ENCODE results near the gene FKBP10.
"Not testable (repeated sequence)": the region's sequence is repeated elsewhere in the genome, so short reads cannot be mapped to it uniquely, and the experiment has no call there.

The FKBP10 gene

GRCh38 chr17:41829961-41830360, 17.2 kb downstream of the FKBP10 start:
- not testable (repeated sequence) for DNase-seq; H3K9ac ChIP-seq (ENCODE audit: low read length); H3K79me1 ChIP-seq (replicated peaks; ENCODE audit: low read length, poor library complexity, severe bottlenecking); H3K4me3 ChIP-seq (ENCODE audit: insufficient read depth in 1 of 2, low read depth in 1 of 2, low read length in 2 of 2); H4K91ac ChIP-seq (ENCODE audit: low read length); H2AFZ ChIP-seq (ENCODE audit: low read depth, low read length); H2BK120ac ChIP-seq (ENCODE audit: low read depth, low read length); H3K9me3 ChIP-seq (ENCODE audit: control insufficient read depth, low read length); H3K4ac ChIP-seq (ENCODE audit: low read depth in 1 of 2, low read length in 2 of 2); H3K27me3 ChIP-seq (ENCODE audit: control insufficient read depth in 1 of 2, insufficient read depth in 1 of 2, low read length in 2 of 2); H3K27ac ChIP-seq (ENCODE audit: low read length, poor library complexity, severe bottlenecking); H3K4me2 ChIP-seq (ENCODE audit: low read length, poor library complexity, severe bottlenecking); H3K23ac ChIP-seq (ENCODE audit: low read length in 2 of 2); H2BK5ac ChIP-seq (ENCODE audit: low read depth, low read length, poor library complexity, severe bottlenecking); H2BK15ac ChIP-seq (ENCODE audit: low read depth, poor library complexity, severe bottlenecking); H3K14ac ChIP-seq (ENCODE audit: low read length in 2 of 2); H4K8ac ChIP-seq (ENCODE audit: low read length); H2BK12ac ChIP-seq (ENCODE audit: low read length in 2 of 2); H3K4me1 ChIP-seq (ENCODE audit: control insufficient read depth, insufficient read depth, low read depth, low read length); H3K18ac ChIP-seq (ENCODE audit: low read depth in 1 of 2, low read length in 2 of 2); H2AK5ac ChIP-seq (ENCODE audit: low read length, severe bottlenecking)
- 90% methylated on average over 10 of the region's 10 CpGs for WGBS
- H3K36me3 ChIP-seq (ENCODE audit: control insufficient read depth in 1 of 2, insufficient read depth in 2 of 2, low read depth in 1 of 2, low read length in 2 of 2): peaks cover 43 to 74% of the 10 kb centered on the region in 2 experiments

- peak overlapping the region; percentile 88 for H3K9ac ChIP-seq (ENCODE audit: low read length)
- H2BK120ac ChIP-seq (ENCODE audit: low read depth, low read length): peak overlapping the region; percentile 35
- H4K91ac ChIP-seq (ENCODE audit: low read length): no peak overlapping the region
- peaks cover 11 to 37% of the 10 kb centered on the region in 2 experiments for H3K36me3 ChIP-seq (ENCODE audit: control insufficient read depth in 1 of 2, insufficient read depth in 2 of 2, low read depth in 1 of 2, low read length in 2 of 2)
- H3K4me1 ChIP-seq (ENCODE audit: control insufficient read depth, insufficient read depth, low read depth, low read length): peaks cover 6% of the 10 kb centered on the region
- H2AFZ ChIP-seq (ENCODE audit: low read depth, low read length): peak overlapping the region; percentile 48
- H2BK15ac ChIP-seq (ENCODE audit: low read depth, poor library complexity, severe bottlenecking): no peak overlapping the region
- no peaks in the 10 kb centered on the region for H3K27me3 ChIP-seq (ENCODE audit: control insufficient read depth in 1 of 2, insufficient read depth in 1 of 2, low read length in 2 of 2)
- H3K4me3 ChIP-seq (ENCODE audit: insufficient read depth in 1 of 2, low read depth in 1 of 2, low read length in 2 of 2): peak overlapping the region; percentile 87 to 88
- peak overlapping the region in 1 of 2 experiments; percentile 60 for H3K4ac ChIP-seq (ENCODE audit: low read depth in 1 of 2, low read length in 2 of 2)
- peak overlapping the region in 1 of 2 experiments; percentile 31 for H3K18ac ChIP-seq (ENCODE audit: low read depth in 1 of 2, low read length in 2 of 2)
- H2AK5ac ChIP-seq (ENCODE audit: low read length, severe bottlenecking): no peak overlapping the region
- WGBS: 34% methylated on average over 11 of the region's 13 CpGs
- peak overlapping the region in 1 of 2 experiments; percentile 70 for H3K23ac ChIP-seq (ENCODE audit: low read length in 2 of 2)
- no peak overlapping the region for H2BK12ac ChIP-seq (ENCODE audit: low read length in 2 of 2)
- H4K8ac ChIP-seq (ENCODE audit: low read length): peak overlapping the region; percentile 65
- H2BK5ac ChIP-seq (ENCODE audit: low read depth, low read length, poor library complexity, severe bottlenecking): no peak overlapping the region
- no peak overlapping the region for H3K27ac ChIP-seq (ENCODE audit: low read length, poor library complexity, severe bottlenecking)
- H3K4me2 ChIP-seq (ENCODE audit: low read length, poor library complexity, severe bottlenecking): peak overlapping the region; percentile 75
- peaks cover 10% of the 10 kb centered on the region for H3K79me1 ChIP-seq (replicated peaks; ENCODE audit: low read length, poor library complexity, severe bottlenecking)
- H3K14ac ChIP-seq (ENCODE audit: low read length in 2 of 2): no peak overlapping the region
- DNase-seq: no peak
- no peaks in the 10 kb centered on the region for H3K9me3 ChIP-seq (ENCODE audit: control insufficient read depth, low read length)
Observed at GRCh38 chr17:41835214-41835799, 22.5 kb downstream of the FKBP10 start.

GRCh38 chr17:41835800-41836549, 23.2 kb downstream of the FKBP10 start, which contains the start of gene NT5C3B:
TSS of gene NT5C3B (minus strand) at chr17:41836232. CDS start at chr17:41836193, 39 bp downstream.
- Histone ChIP-seq H2AK5ac (ENCODE audit: low read length, severe bottlenecking) (peak within 1 kb of the TSS; percentile 27), H3K14ac (ENCODE audit: low read length in 2 of 2) (peak within 1 kb of the TSS in 1 of 2 experiments; percentile 53), H2BK120ac (ENCODE audit: low read depth, low read length) (peak within 1 kb of the TSS; percentile 35), H2BK5ac (ENCODE audit: low read depth, low read length, poor library complexity, severe bottlenecking) (no peak within 1 kb of the TSS), H3K4me1 (ENCODE audit: control insufficient read depth, insufficient read depth, low read depth, low read length) (peaks cover 6% of the 10 kb centered on the region), H4K91ac (ENCODE audit: low read length) (no peak within 1 kb of the TSS), H3K4me2 (ENCODE audit: low read length, poor library complexity, severe bottlenecking) (peak within 1 kb of the TSS; percentile 75), H3K23ac (ENCODE audit: low read length in 2 of 2) (peak within 1 kb of the TSS in 1 of 2 experiments; percentile 70), H3K36me3 (ENCODE audit: control insufficient read depth in 1 of 2, insufficient read depth in 2 of 2, low read depth in 1 of 2, low read length in 2 of 2) (peaks cover 11 to 31% of the 10 kb centered on the region in 2 experiments), H3K9me3 (ENCODE audit: control insufficient read depth, low read length) (no peaks in the 10 kb centered on the region), H4K8ac (ENCODE audit: low read length) (peak within 1 kb of the TSS; percentile 66), H2AFZ (ENCODE audit: low read depth, low read length) (peak within 1 kb of the TSS; percentile 72), H2BK12ac (ENCODE audit: low read length in 2 of 2) (peak within 1 kb of the TSS in 1 of 2 experiments; percentile 17), H3K18ac (ENCODE audit: low read depth in 1 of 2, low read length in 2 of 2) (peak within 1 kb of the TSS; percentile 18 to 31), H3K9ac (ENCODE audit: low read length) (peak within 1 kb of the TSS; percentile 88), H3K27me3 (ENCODE audit: control insufficient read depth in 1 of 2, insufficient read depth in 1 of 2, low read length in 2 of 2) (no peaks in the 10 kb centered on the region), H3K4me3 (ENCODE audit: insufficient read depth in 1 of 2, low read depth in 1 of 2, low read length in 2 of 2) (peak within 1 kb of the TSS; percentile 87 to 88), H3K79me1 (replicated peaks; ENCODE audit: low read length, poor library complexity, severe bottlenecking) (peaks cover 10% of the 10 kb centered on the region), H2BK15ac (ENCODE audit: low read depth, poor library complexity, severe bottlenecking) (no peak within 1 kb of the TSS), H3K27ac (ENCODE audit: low read length, poor library complexity, severe bottlenecking) (no peak within 1 kb of the TSS), H3K4ac (ENCODE audit: low read depth in 1 of 2, low read length in 2 of 2) (peak within 1 kb of the TSS; percentile 15 to 60)
- peak; percentile 41 for DNase-seq
- WGBS: 9% methylated on average over 57 of the region's 72 CpGs

GRCh38 chr17:41836550-41837196, 23.9 kb downstream of the FKBP10 start:
- H3K18ac ChIP-seq (ENCODE audit: low read depth in 1 of 2, low read length in 2 of 2): no peak overlapping the region
- no peak overlapping the region for H2BK5ac ChIP-seq (ENCODE audit: low read depth, low read length, poor library complexity, severe bottlenecking)
- H2BK120ac ChIP-seq (ENCODE audit: low read depth, low read length): no peak overlapping the region
- H3K4ac ChIP-seq (ENCODE audit: low read depth in 1 of 2, low read length in 2 of 2): no peak overlapping the region
- peak overlapping the region; percentile 72 for H2AFZ ChIP-seq (ENCODE audit: low read depth, low read length)
- H3K9me3 ChIP-seq (ENCODE audit: control insufficient read depth, low read length): no peaks in the 10 kb centered on the region
- DNase-seq: no peak
- H3K4me3 ChIP-seq (ENCODE audit: insufficient read depth in 1 of 2, low read depth in 1 of 2, low read length in 2 of 2): peak overlapping the region; percentile 87 to 88
- H3K36me3 ChIP-seq (ENCODE audit: control insufficient read depth in 1 of 2, insufficient read depth in 2 of 2, low read depth in 1 of 2, low read length in 2 of 2): peaks cover 4 to 26% of the 10 kb centered on the region in 2 experiments
- no peak overlapping the region for H4K91ac ChIP-seq (ENCODE audit: low read length)
- WGBS: 79% methylated on average over 21 of the region's 21 CpGs
- H2BK12ac ChIP-seq (ENCODE audit: low read length in 2 of 2): no peak overlapping the region
- H3K27ac ChIP-seq (ENCODE audit: low read length, poor library complexity, severe bottlenecking): no peak overlapping the region
- H3K4me2 ChIP-seq (ENCODE audit: low read length, poor library complexity, severe bottlenecking): peak overlapping the region; percentile 67
- H4K8ac ChIP-seq (ENCODE audit: low read length): peak overlapping the region; percentile 66
- no peak overlapping the region for H3K14ac ChIP-seq (ENCODE audit: low read length in 2 of 2)
- H2BK15ac ChIP-seq (ENCODE audit: low read depth, poor library complexity, severe bottlenecking): no peak overlapping the region
- no peak overlapping the region for H3K23ac ChIP-seq (ENCODE audit: low read length in 2 of 2)
- H3K79me1 ChIP-seq (replicated peaks; ENCODE audit: low read length, poor library complexity, severe bottlenecking): peaks cover 10% of the 10 kb centered on the region
- peak overlapping the region; percentile 27 for H2AK5ac ChIP-seq (ENCODE audit: low read length, severe bottlenecking)
- H3K9ac ChIP-seq (ENCODE audit: low read length): peak overlapping the region; percentile 88
- peaks cover 6% of the 10 kb centered on the region for H3K4me1 ChIP-seq (ENCODE audit: control insufficient read depth, insufficient read depth, low read depth, low read length)
- no peaks in the 10 kb centered on the region for H3K27me3 ChIP-seq (ENCODE audit: control insufficient read depth in 1 of 2, insufficient read depth in 1 of 2, low read length in 2 of 2)
